IMR-90 (cell line): ENCODE measurements around the gene PRDM10.

ENCODE experiments used
- BHLHE40 ChIP-seq: fragments of 150-350 bp; IDR thresholded peaks from 2 replicates; pipeline ENCODE4 v1.6.1; 2016; ENCODE audit warnings: mild to moderate bottlenecking, low read depth, low read length
- CEBPB ChIP-seq: IDR thresholded peaks from 2 replicates; pipeline ENCODE4 v1.6.1; 2012; ENCODE audit warnings: low read depth, low read length, improper control_type of control experiment
- CHD1 ChIP-seq: IDR thresholded peaks from 2 replicates; pipeline ENCODE4 v1.6.1; 2012; ENCODE audit warnings: low read depth, low read length, improper control_type of control experiment
- CTCF ChIP-seq: conservative IDR thresholded peaks from 2 replicates; pipeline ENCODE4 v1.5.1; 2012; ENCODE audit warnings: mild to moderate bottlenecking, low read depth, low read length, improper control_type of control experiment
- FOS ChIP-seq: fragments of 150-350 bp; IDR thresholded peaks from 2 replicates; pipeline ENCODE4 v1.6.1; 2016; ENCODE audit warnings: low read depth, low read length
- MAZ ChIP-seq: IDR thresholded peaks from 2 replicates; pipeline ENCODE4 v1.6.1; 2012; ENCODE audit warnings: low read depth, mild to moderate bottlenecking, low read length, improper control_type of control experiment, moderate library complexity, borderline replicate concordance
- MXI1 ChIP-seq: IDR thresholded peaks from 2 replicates; pipeline ENCODE4 v1.6.1; 2012; ENCODE audit warnings: low read depth, mild to moderate bottlenecking, low read length, moderate library complexity, borderline replicate concordance
- NFE2L2 ChIP-seq: fragments of 150-350 bp; IDR thresholded peaks from 2 replicates; pipeline ENCODE4 v1.6.1; 2016; ENCODE audit warnings: low read depth, mild to moderate bottlenecking, low read length
- POLR2A ChIP-seq: IDR thresholded peaks from 2 replicates; pipeline ENCODE4 v1.6.1; 2012; ENCODE audit warnings: mild to moderate bottlenecking, low read depth, low read length
- RAD21 ChIP-seq: IDR thresholded peaks from 2 replicates; pipeline ENCODE4 v1.6.1; 2012; ENCODE audit warnings: low read length, improper control_type of control experiment

DNA sequence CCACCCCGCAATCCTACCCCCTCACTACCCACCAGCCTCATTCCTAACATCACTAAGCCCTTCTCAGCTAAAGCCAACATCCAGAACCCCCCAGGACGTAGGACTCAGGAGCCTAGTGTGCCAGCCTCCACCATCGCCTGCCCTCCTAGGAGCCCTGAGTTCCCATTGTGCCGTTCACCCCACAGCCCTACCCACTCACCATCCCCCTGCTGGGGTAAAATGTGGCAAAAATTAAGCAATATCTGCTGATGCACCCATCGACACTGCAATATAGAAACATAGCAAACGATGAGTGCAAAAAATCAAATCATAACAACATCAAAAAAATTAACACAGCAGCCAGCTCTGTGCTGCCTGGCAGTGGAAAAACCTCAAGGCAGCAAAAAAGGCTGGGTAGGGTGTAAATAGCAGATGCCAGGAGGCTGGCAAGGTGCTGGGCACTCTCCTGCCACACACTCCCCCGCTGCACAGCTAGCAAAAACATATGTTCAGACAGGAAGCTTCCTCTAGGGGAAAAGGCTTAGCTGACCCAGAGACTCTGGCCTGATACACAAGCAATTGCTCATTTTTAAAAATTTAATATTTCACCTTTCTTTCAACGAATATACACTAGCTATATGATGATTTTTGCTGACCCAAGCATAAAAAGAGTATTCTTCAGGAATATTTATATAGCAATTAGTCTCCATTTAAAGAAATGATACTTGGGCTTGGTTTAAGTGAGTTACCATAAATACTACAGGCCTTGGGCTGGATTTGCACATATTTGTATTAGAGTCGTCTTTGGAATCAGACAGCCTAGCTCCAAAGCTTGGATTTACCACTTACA, 33.8 kb downstream of the PRDM10 start:
- no peak for TF ChIP-seq FOS
- TF ChIP-seq CTCF = no peak
- TF ChIP-seq NFE2L2 = no peak
- TF ChIP-seq POLR2A = no peak
- no peak for TF ChIP-seq CEBPB
- TF ChIP-seq RAD21 = no peak
- TF ChIP-seq CHD1 = no peak
- no peak for TF ChIP-seq MXI1
- TF ChIP-seq BHLHE40 = no peak
- no peak for TF ChIP-seq MAZ
